ENCODE data around the gene SLC6A19.

SLC6A19 gene

GRCh38 chr5:1181451-1182359 is 19.7 kb upstream of the SLC6A19 start:
- DNase-seq, result no peak

DNA sequence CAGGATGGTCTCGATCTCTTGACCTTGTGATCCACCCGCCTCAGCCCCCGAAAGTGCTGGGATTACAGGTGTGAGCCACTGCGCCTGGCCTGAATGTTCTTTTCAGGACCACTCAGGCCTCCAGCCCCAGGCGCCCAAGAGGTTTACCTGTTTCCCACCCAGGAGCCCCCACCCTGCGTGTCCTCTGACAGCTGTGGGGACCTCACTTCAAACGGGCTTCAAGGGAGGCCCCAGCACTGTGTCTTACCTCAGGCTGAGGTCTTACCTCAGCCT is 19.1 kb upstream of the SLC6A19 start:
- no peak for DNase-seq

- no peak for DNase-seq
These were observed 18.6 kb upstream of the SLC6A19 start for GRCh38 chr5:1182633-1183423.

DNA sequence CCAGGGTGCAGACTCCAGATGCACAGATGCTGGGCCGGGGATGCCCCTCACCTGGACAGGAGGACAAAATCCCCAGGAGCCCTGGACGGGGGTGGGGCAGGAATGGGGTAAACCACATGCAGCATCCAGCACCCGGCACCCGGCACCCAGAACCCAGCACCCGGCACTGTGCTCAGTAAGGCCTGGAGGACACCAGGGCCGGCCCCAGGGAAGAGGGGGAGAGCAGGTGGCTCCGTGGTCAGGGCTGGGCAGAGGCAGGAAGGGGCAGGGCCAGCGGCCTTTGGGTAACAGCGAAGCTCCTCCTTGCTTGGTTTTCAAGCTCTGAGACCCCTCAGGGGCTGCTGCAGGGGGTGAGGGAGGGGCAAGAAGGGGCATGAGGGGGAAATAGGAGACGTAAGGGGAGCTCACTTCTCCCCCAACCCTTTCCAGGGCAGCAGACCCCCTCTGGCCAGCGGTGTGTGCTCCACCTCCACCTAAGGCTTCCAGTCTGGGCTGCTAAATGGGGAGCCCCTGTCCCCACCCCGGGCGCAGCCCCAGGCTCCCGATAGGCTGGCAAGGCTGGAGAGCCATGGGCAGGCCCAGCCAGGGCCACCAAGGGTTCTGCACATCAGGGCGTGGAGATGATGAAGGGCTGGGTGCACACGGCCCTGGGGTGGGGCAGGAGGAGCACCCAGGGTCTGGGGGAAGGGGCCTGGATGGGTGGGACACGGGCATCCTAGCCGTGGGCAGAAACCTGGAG is 17.8 kb upstream of the SLC6A19 start:
- DNase-seq, result no peak

GRCh38 chr5:1184163-1184470 is 17.3 kb upstream of the SLC6A19 start:
- no peak for DNase-seq

DNA sequence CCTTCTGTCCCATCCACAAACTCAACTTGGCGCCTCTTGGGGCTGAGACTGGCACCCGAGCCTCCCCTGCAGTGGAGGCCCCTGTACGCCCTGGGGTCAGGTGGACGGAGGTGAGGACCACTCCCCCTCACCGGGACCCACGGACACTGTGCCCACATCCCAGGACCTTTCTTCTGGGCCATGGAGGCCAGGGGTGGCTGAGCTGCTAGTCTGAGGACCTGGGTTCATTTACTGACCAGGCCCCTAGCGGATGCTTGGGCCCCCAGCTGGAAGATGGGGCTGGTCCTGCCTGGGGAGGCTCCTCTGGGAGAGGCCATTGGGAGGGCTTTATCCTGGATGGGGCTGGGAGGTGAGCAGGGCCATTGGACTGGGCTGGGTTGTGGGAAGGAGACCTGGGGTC is 16.9 kb upstream of the SLC6A19 start:
- DNase-seq, result no peak

GRCh38 chr5:1185038-1185627 is 16.3 kb upstream of the SLC6A19 start:
- no peak for DNase-seq

GRCh38 chr5:1185629-1186350 is 15.6 kb upstream of the SLC6A19 start:
- no peak for DNase-seq

- no peak for DNase-seq
These were observed 14.8 kb upstream of the SLC6A19 start for GRCh38 chr5:1186351-1187233.

DNA sequence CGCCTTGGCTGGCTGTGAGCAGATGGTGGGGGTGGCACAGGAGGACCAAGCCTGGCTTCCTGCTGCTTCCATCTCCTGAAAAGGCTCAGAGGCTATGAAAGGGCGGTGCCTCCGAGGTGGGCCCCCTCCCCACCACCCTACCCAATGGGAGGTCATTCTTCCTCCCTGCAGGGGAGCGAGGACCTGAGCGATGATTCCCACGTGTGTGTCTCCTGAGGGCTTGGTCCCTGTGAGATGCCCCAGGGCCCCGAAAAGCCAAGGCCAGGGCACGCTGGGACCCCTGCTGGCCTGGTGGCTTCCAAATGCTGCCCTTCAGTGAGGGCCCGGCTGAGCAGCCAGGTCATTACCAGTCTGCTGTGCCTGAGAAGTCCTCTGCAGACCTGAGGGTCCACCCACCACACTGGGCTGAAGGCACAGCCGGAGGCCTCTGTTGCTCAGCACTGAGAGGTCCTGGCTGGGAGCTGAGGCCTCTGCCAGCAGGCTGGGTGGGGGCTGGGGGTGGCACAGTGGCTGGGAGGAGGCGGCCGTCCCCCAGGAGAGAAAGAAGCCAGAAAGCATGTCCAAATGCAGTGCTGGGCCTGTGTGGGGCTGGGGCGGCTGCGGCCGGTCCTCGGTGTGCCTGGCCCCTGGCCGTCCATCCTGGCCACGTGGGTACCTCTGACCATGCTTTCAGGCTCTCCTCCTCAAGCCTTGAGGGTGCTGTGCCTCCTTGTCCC is 14.0 kb upstream of the SLC6A19 start:
- no peak for DNase-seq

GRCh38 chr5:1187950-1188334 is 13.5 kb upstream of the SLC6A19 start:
- DNase-seq, result no peak

DNA sequence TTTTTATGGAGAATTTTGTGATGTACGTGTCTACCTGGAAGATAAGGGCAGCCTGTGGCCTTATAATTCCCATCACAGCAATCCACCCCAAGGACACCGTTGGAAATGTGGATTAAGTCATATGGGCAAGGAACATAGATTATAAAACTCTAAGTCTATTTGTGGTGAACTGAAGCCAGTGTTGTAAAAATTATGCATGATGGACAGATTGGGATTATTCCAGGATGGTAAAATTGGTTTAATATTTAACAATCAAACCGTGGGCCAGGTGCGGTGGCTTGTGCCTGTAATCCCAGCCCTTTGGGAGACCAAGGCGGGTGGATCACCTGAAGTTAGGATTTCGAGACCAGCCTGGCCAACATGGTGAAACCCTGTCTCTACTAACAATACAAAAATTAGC is 12.9 kb upstream of the SLC6A19 start:
- no peak for DNase-seq

DNA sequence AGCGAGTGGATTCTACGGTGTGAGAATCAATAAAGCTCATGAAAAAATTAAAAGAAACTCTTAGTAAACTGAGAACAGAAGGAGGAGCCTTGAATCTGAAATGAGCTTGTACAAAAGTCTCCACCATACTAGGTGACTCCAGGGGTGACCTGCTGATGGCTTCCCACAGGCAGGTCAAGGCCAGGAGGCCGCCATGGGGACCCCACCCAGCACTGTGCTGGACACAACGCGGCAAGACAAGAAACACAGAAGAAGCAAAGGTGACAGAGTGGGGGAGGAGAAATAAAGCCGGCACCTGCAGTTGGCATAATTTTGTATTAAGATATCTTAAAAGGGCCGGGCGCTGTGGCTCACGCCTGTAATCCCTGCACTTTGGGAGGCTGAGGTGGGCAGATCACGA is 12.1 kb upstream of the SLC6A19 start:
- no peak for DNase-seq

GRCh38 chr5:1190278-1190677 is 11.1 kb upstream of the SLC6A19 start:
- DNase-seq, result no peak

- no peak for DNase-seq
These were observed 10.6 kb upstream of the SLC6A19 start for GRCh38 chr5:1190837-1191239.

- DNase-seq, result no peak
These were observed 8.3 kb upstream of the SLC6A19 start for GRCh38 chr5:1192971-1193590.

DNA sequence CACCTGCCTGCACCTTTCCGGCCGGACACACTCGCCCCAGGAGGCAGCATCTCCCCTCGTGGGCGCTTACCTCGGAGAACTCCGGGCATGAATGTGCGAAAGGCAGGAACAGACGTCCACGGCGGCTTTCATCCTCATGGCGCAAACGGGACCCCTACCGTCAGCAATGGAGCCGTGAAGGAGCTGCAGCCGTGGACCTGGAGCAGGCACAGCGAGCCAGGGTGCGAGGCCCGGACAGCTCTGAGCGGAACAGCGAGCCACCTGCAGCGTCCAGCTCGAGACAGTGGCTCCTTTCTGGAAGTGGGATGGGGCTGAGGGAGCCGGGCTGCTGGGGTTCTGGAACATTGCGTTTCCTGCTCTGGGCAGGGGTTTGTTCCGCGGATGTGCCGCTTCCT is 7.8 kb upstream of the SLC6A19 start:
- DNase-seq, result no peak

DNA sequence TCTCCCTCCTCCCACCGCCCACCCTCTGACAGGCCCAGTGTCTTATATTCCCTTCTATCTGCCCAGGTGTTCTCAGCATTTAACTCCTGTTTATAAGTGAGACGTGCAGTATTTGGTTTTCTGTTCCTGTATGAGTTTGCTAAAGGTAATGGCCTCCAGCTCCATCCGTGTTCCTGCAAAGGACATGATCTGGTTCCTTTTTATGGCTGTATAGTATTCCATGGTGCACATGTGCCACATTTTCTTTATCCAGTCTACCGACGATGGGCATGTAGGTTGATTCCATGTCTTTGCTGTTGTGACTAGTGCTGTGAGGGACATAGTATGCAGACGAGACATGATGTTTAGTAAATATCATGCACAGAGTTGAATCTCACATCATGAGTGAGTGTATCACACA is 7.0 kb upstream of the SLC6A19 start:
- DNase-seq, result no peak

- DNase-seq, result no peak
These were observed 6.0 kb upstream of the SLC6A19 start for GRCh38 chr5:1195439-1195838.

GRCh38 chr5:1195916-1196315 is 5.5 kb upstream of the SLC6A19 start:
- no peak for DNase-seq

DNA sequence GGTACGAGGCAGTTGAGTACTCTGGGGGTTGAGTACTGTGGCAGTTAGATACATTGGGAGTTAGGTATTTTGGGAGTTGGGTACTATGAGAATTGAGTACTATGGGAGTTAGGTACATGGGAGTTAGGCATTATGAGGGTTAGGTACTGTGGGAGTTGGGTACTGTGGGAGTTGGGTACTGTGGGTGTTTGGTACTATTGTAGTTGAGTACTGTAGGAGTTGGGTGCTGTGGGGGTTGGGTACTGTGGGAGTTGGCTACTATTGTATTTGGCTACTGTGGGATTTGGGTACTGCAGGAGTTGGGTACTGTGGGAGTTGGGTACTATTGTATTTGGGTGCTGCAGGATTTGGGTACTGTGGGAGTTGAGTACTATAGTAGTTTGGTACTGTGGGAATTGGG is 4.8 kb upstream of the SLC6A19 start:
- DNase-seq, result no peak
